Measurements from ENCODE around the gene CACNA1A.

GRCh38 chr19:13475044-13475443 lies 31.2 kb downstream of the CACNA1A start:
- no peak for TF ChIP-seq POLR2A (IDR thresholded peaks at IDR 0.05; ENCODE audit: low read depth, low read length)
- TF ChIP-seq POLR2AphosphoS5 (IDR thresholded peaks at IDR 0.05; ENCODE audit: low read depth, low read length), result no peak
- TF ChIP-seq TAF1 (IDR thresholded peaks at IDR 0.05; ENCODE audit: borderline replicate concordance, low read depth, low read length), result no peak
